Neuron (in vitro differentiated cells): Measurements from ENCODE around the gene DTNBP1.

Experiments used
- H2AFZ ChIP-seq: one replicate; pipeline ENCODE4 v1.6.1; 2013; ENCODE audit warnings: low read depth, mild to moderate bottlenecking, inconsistent platforms, low read length, moderate library complexity
- H3K27me3 ChIP-seq: one replicate; pipeline ENCODE4 v1.6.1; 2013; ENCODE audit warnings: low read length; ENCODE audit not compliant: insufficient read depth
- H3K36me3 ChIP-seq: one replicate; pipeline ENCODE4 v1.6.1; 2013; ENCODE audit warnings: low read length; ENCODE audit not compliant: insufficient read depth
- H3K4me1 ChIP-seq: one replicate; pipeline ENCODE4 v1.6.1; 2013; ENCODE audit warnings: low read length; ENCODE audit not compliant: insufficient read depth
- H3K4me3 ChIP-seq: 2 replicates; pipeline ENCODE4 v1.5.1; 2013; ENCODE audit warnings: mild to moderate bottlenecking, low read length, moderate library complexity
- H3K9me3 ChIP-seq: one replicate; pipeline ENCODE4 v1.6.1; 2013; ENCODE audit warnings: low read length

DTNBP1 gene

GRCh38 chr6:15569035-15569995, 93.5 kb downstream of the DTNBP1 start:
- peaks cover 2% of the 10 kb centered on the region for H3K4me1 ChIP-seq
- no peak overlapping the region for H2AFZ ChIP-seq
- no peaks in the 10 kb centered on the region for H3K9me3 ChIP-seq
- H3K27me3 ChIP-seq: no peaks in the 10 kb centered on the region
- no peaks in the 10 kb centered on the region for H3K36me3 ChIP-seq
- H3K4me3 ChIP-seq: no peak overlapping the region

DNA sequence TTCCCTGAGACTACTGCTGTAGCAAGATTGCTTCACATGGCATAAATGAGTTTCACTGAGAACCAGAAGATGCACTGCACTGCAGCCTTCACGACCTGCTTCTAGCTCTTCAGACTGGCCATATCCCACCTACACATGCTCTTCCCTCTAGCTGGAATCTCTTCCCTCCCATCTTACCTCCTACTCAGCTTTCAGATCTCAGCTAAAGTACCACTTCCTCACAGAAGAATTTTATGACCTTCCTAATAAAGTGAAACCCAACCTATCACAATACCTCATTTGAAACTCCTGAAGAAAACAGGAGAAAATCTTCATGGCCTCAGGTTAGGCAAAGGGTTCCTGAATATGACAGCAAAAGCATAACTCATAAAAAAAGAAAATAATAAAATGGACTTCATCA, 99.9 kb downstream of the DTNBP1 start:
- H3K36me3 ChIP-seq: no peaks in the 10 kb centered on the region
- no peaks in the 10 kb centered on the region for H3K27me3 ChIP-seq
- H3K4me3 ChIP-seq: no peak overlapping the region
- no peaks in the 10 kb centered on the region for H3K9me3 ChIP-seq
- H3K4me1 ChIP-seq: peaks cover 9% of the 10 kb centered on the region
- H2AFZ ChIP-seq: no peak overlapping the region

DNA sequence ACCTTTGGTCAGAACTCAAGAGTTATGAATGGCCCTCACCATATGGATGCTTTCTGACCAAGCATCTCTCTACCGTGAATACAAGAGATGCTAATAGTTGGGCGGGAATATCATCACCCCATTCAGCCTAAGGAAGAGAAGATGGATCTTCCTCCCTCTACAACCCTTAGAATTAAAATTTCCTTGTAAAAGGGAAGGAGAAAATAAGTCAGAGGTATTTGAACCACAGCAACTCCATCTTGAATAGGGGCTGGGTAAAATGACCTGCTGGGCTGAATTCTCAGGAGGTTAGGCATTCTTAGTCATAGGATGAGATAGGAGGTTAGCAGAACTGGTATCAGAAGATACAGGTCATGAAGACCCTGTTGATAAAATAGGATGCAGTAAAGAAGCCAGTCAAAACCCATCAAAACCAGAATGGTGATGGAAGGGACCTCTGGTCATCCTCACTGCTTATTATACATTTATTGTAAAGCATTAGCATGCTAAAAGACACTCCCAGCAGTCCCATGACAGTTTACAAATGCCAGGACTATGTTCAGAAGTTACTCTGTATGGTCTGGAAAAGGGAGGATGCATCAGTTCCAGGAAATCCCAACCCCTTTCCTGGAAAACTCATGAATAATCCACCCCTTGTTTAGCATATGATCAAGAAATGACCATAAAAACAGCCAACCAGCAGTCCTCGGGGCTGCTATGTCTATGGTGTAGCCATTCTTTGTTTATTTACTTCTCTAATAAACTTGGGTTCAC, 101.2 kb downstream of the DTNBP1 start:
- H3K4me3 ChIP-seq: no peak overlapping the region
- H3K27me3 ChIP-seq: no peaks in the 10 kb centered on the region
- no peaks in the 10 kb centered on the region for H3K36me3 ChIP-seq
- peaks cover 9% of the 10 kb centered on the region for H3K4me1 ChIP-seq
- no peak overlapping the region for H2AFZ ChIP-seq
- no peaks in the 10 kb centered on the region for H3K9me3 ChIP-seq

DNA sequence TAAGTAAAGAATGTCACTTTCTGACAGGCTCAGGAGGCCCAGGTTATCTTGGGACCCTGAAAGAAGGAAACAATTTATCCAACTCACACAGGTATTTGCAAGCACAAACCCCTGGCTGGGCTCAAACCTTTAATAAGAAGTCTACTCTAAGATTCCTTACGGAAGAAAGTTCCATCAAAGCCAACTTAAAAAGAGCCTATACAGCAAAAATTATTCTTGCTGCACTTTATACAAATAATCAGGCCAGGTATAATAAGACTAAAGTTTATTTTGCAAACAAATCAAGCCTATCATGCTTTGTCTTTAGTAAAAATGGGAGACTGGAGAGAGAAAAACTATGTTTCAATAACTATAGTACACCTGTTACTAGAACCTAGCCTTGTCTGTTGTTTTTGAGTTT, 102.1 kb downstream of the DTNBP1 start:
- Histone ChIP-seq H3K4me3 (no peak overlapping the region), H3K9me3 (no peaks in the 10 kb centered on the region), H3K36me3 (no peaks in the 10 kb centered on the region), H3K27me3 (no peaks in the 10 kb centered on the region), H3K4me1 (peaks cover 9% of the 10 kb centered on the region), H2AFZ (no peak overlapping the region)

DNA sequence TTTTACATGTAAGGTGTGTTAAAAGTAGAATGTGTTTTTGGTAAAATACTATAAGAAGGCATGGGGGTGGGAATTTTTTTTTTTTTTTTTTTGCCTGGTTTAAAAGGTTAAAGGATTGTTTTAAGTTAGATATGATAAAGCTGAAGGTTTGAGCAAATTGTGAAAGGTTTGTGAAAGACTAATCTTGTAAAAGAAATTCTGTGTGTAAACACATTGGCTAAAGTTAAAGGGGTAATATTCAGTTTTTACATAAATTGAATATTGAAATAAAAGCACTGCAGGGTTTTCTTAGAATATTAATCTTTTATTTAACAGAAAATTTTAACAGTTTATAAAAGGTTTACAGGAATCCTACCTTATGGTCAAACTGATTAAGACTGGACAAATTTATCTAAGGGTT, 105.7 kb downstream of the DTNBP1 start:
- H3K9me3 ChIP-seq: no peaks in the 10 kb centered on the region
- no peak overlapping the region for H2AFZ ChIP-seq
- peaks cover 9% of the 10 kb centered on the region for H3K4me1 ChIP-seq
- no peaks in the 10 kb centered on the region for H3K27me3 ChIP-seq
- no peak overlapping the region for H3K4me3 ChIP-seq
- H3K36me3 ChIP-seq: no peaks in the 10 kb centered on the region

DNA sequence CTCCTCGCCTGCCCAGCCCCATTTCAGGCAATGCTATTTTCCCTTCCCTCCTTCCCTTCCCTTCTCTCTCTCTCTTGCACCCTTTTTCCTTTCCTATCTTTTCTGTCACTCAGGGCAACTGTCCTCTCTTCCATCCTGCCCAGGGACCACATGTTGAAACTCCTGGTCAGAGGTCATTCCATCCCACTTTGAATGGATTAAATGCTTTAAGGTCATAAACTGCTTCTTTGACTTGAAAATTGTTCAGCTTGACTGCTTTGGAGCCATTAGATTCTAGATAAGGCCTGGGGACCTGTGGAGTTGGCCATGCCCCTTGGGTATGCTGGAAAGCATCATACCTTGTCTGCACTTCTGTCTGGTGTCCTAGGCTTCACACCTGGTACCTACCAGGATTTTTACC, 106.1 kb downstream of the DTNBP1 start:
- no peaks in the 10 kb centered on the region for H3K27me3 ChIP-seq
- H2AFZ ChIP-seq: no peak overlapping the region
- peaks cover 5% of the 10 kb centered on the region for H3K4me1 ChIP-seq
- no peaks in the 10 kb centered on the region for H3K36me3 ChIP-seq
- H3K4me3 ChIP-seq: no peak overlapping the region
- H3K9me3 ChIP-seq: no peaks in the 10 kb centered on the region

GRCh38 chr6:15555101-15556038, 107.5 kb downstream of the DTNBP1 start:
- no peaks in the 10 kb centered on the region for H3K9me3 ChIP-seq
- no peaks in the 10 kb centered on the region for H3K27me3 ChIP-seq
- no peaks in the 10 kb centered on the region for H3K4me1 ChIP-seq
- H3K36me3 ChIP-seq: no peaks in the 10 kb centered on the region
- H2AFZ ChIP-seq: no peak overlapping the region
- H3K4me3 ChIP-seq: no peak overlapping the region

DNA sequence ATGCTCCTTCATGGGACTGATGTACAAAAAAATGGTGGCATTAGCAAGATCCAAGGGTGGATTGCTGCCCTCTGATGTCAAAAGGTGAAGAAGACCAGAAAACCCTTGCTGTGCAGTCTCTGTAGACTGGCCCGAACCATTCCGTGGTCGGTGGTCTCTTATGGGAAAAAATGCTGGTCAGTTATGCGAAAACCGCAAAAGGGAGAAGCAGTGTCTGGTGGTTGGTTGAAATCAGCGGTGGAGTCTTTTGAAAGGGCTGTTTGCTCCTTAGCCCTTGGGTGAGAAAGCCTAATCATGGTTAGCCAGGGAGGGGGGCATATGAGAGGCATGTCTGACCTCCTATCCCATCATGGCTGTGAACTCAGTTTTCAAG, 108.1 kb downstream of the DTNBP1 start:
- no peak overlapping the region for H2AFZ ChIP-seq

GRCh38 chr6:15553736-15554294, 109.0 kb downstream of the DTNBP1 start:
- H2AFZ ChIP-seq: no peak overlapping the region
- H3K9me3 ChIP-seq: no peaks in the 10 kb centered on the region
- H3K36me3 ChIP-seq: no peaks in the 10 kb centered on the region
- H3K27me3 ChIP-seq: no peaks in the 10 kb centered on the region
- H3K4me3 ChIP-seq: no peak overlapping the region
- peaks cover 4% of the 10 kb centered on the region for H3K4me1 ChIP-seq

More for the DNA sequence above, 108.1 kb downstream of the DTNBP1 start:
- Histone ChIP-seq H3K4me1 (peaks cover 1% of the 10 kb centered on the region), H3K27me3 (no peaks in the 10 kb centered on the region), H3K4me3 (no peak overlapping the region), H3K9me3 (no peaks in the 10 kb centered on the region), H3K36me3 (no peaks in the 10 kb centered on the region)

DNA sequence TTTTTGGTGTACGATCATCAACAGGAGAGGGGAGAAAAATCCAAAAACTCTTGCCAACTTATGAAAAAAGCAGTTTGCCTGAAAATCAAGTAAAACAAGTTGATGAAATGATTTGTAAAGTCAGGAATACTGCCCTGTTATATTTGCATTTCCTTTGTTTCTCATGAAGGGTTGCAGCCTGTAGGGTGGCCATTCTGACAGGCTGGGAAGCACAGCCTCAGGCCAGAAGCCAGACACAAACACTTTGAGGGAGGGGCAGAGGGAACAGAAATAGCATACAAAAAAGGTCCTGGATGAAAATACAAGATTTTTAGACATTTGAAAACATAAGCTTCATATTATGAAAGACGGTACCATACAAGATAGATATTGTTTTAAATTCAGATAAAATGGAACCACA, 109.8 kb downstream of the DTNBP1 start:
- H3K4me1 ChIP-seq: peaks cover 4% of the 10 kb centered on the region
- H3K4me3 ChIP-seq: no peak overlapping the region
- no peak overlapping the region for H2AFZ ChIP-seq

DNA sequence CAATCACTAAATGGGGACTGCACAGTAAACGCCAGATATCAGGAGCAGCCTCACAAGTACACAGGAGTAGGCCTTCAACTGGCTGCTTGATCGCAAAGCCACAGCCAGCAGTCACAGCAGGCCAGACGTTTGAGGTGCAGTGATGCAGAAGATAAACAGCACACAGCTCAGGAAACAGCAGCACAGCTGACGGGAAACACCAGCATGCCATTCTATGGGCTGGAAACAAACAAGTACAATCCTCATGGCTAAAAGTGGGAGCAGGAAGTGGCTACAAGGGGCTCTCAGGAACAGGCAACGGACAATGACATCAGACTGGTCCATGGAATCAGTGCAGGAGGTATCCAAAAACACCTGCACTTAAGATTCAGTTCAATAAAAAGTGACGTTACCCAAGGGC, 111.0 kb downstream of the DTNBP1 start:
- Histone ChIP-seq H3K9me3 (no peaks in the 10 kb centered on the region), H3K36me3 (no peaks in the 10 kb centered on the region), H3K4me1 (peaks cover 4% of the 10 kb centered on the region), H2AFZ (no peak overlapping the region), H3K4me3 (no peak overlapping the region), H3K27me3 (no peaks in the 10 kb centered on the region)

More for the DNA sequence above, 109.8 kb downstream of the DTNBP1 start:
- no peaks in the 10 kb centered on the region for H3K9me3 ChIP-seq
- H3K27me3 ChIP-seq: no peaks in the 10 kb centered on the region
- no peaks in the 10 kb centered on the region for H3K36me3 ChIP-seq

- Histone ChIP-seq H3K9me3 (no peaks in the 10 kb centered on the region), H3K4me3 (no peak overlapping the region), H2AFZ (no peak overlapping the region), H3K27me3 (no peaks in the 10 kb centered on the region), H3K4me1 (peaks cover 4% of the 10 kb centered on the region), H3K36me3 (no peaks in the 10 kb centered on the region)
These were observed 111.6 kb downstream of the DTNBP1 start for GRCh38 chr6:15551262-15551661.
